Lower leg skin (tissue), 3 donors: ENCODE results near the gene MAP1LC3A.

Experiments used
- POLR2A ChIP-seq, 2 donors: fragments of 450-650 bp; IDR thresholded peaks; one replicate each; pipeline ENCODE4 v1.6.1; 2016 to 2017; ENCODE audit warnings: antibody characterized with exemption in 2 of 2, mild to moderate bottlenecking in 1 of 2, moderate library complexity in 1 of 2
- TF ChIP-seq, protein P1 (sequence below), 3 donors: fragments of 450-650 bp; IDR thresholded peaks; one replicate each; pipeline ENCODE4 v1.5.1; 2016; ENCODE audit warnings: antibody characterized with exemption in 3 of 3, mild to moderate bottlenecking in 3 of 3, moderate library complexity in 2 of 3

DNA sequence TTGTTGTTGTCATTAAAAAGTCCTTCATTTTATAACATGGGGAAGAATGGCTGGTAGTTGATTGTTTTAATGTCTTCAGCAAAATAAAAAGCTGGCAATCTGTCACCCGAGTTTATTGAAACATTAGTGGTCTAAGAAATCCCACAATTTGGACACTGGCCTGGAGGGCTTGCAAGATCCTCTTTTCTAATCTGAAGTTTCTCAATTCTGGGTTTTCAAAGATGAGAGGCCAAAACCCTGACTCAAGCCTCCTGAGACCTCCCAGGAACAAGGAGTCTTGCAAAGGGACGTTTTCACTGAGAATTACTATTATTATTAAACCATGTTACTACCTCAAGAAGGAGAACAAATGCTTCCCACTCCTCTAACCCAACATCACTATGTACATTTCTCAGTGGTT, 19.5 kb downstream of the MAP1LC3A start:
- TF ChIP-seq, protein P1, sequence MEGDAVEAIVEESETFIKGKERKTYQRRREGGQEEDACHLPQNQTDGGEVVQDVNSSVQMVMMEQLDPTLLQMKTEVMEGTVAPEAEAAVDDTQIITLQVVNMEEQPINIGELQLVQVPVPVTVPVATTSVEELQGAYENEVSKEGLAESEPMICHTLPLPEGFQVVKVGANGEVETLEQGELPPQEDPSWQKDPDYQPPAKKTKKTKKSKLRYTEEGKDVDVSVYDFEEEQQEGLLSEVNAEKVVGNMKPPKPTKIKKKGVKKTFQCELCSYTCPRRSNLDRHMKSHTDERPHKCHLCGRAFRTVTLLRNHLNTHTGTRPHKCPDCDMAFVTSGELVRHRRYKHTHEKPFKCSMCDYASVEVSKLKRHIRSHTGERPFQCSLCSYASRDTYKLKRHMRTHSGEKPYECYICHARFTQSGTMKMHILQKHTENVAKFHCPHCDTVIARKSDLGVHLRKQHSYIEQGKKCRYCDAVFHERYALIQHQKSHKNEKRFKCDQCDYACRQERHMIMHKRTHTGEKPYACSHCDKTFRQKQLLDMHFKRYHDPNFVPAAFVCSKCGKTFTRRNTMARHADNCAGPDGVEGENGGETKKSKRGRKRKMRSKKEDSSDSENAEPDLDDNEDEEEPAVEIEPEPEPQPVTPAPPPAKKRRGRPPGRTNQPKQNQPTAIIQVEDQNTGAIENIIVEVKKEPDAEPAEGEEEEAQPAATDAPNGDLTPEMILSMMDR (IDR thresholded peaks at IDR 0.05) = no peak
- TF ChIP-seq POLR2A (IDR thresholded peaks at IDR 0.05) = no peak
